K562 (cell line): ENCODE measurements around the gene BACE1-AS. TPM values are rescaled to one million over a fixed set of nuclear protein-coding genes. Genes with fewer than 3 reads are reported as not detected.

ENCODE experiments used
- ATAC-seq: fragments of 200-7000 bp; cut with Tn5 transposase; 3 replicates; pipeline ENCODE4 v1.9.1; 2020; ENCODE audit warnings: moderate library complexity
- BruUV-seq: library from RNA; stranded (reverse); fragments of 400-500 nt; replicated peaks from 2 replicates; lab custom pipeline; 2021; lab: Mats Ljungman, UMichigan
- CTCF ChIA-PET: fragments of 300-600 bp; formaldehyde crosslinking; extraction: SDS; loops from one replicate; lab custom pipeline; 2021; ENCODE audit warnings: low intra/inter-chr PET ratio; lab: Yijun Ruan, JAX
- POLR2A ChIA-PET: fragments of 300-600, 350-650 bp; sonication (Branson Sonifier 250); formaldehyde crosslinking; extraction: SDS; loops from one replicate; lab custom pipeline; 2021; ENCODE audit warnings: antibody characterized with exemption, inconsistent platforms; lab: Yijun Ruan, JAX
- DNase-seq, 4 experiments: peaks; one replicate each; pipeline versions ENCODE4 v3.0.0 to v3.0.0-alpha.2; 2011 to 2018; ENCODE audit warnings: low spot score in 3 of 4, mixed read lengths in 3 of 4; ENCODE audit errors: extremely low read depth in 1 of 4
- FAIRE-seq: peaks from 2 replicates; lab custom pipeline; 2011; peaks lifted over from hg19 to GRCh38; lab: Jason Lieb, UNC
- H2AFZ ChIP-seq: 2 replicates; pipeline ENCODE4 v1.6.0; 2011; ENCODE audit warnings: low read depth, low read length, control low read depth, inconsistent platforms
- H3K27ac ChIP-seq: fragments of 200-600 bp; 3 replicates; pipeline ENCODE4 v1.8.0; 2011; ENCODE audit warnings: low read depth, mild to moderate bottlenecking, control low read depth, inconsistent platforms, low read length, moderate library complexity, mixed read lengths; ENCODE audit errors: extremely low read depth
- H3K27me3 ChIP-seq, 2 experiments: fragments of 300-600 bp in 1 of 2; 2 replicates in 1 of 2; 3 replicates in 1 of 2; pipeline versions ENCODE4 v1.6.0 to v1.8.0; 2011; ENCODE audit warnings: inconsistent platforms in 2 of 2, low read length in 2 of 2, mild to moderate bottlenecking in 1 of 2, mixed read lengths in 1 of 2, moderate library complexity in 1 of 2; ENCODE audit not compliant: control insufficient read depth in 2 of 2, insufficient read depth in 2 of 2
- H3K36me3 ChIP-seq: fragments of 300-600 bp; 3 replicates; pipeline ENCODE4 v1.8.0; 2011; ENCODE audit warnings: mild to moderate bottlenecking, low read length, inconsistent platforms; ENCODE audit not compliant: control insufficient read depth, insufficient read depth
- H3K4me1 ChIP-seq, 2 experiments: fragments of 200-600 bp in 1 of 2; replicated peaks in 1 of 2; 2 replicates in 1 of 2; 3 replicates in 1 of 2; pipeline versions ENCODE4 v1.5.1 to v1.8.0; 2011; ENCODE audit warnings: inconsistent platforms in 2 of 2, low read length in 2 of 2, mild to moderate bottlenecking in 1 of 2, mixed read lengths in 1 of 2, moderate library complexity in 1 of 2; ENCODE audit not compliant: control insufficient read depth in 2 of 2, insufficient read depth in 2 of 2
- H3K4me2 ChIP-seq: 2 replicates; pipeline ENCODE4 v1.6.1; 2011; ENCODE audit warnings: low read length, control low read depth, inconsistent platforms, mixed read lengths; ENCODE audit not compliant: insufficient read depth
- H3K4me3 ChIP-seq: fragments of 200-600 bp; sonication (generic), shearing (Covaris generic); 2 replicates; pipeline ENCODE4 v1.5.1; 2016; ENCODE audit warnings: control low read depth, inconsistent platforms
- H3K79me2 ChIP-seq: fragments of 200-600 bp; 3 replicates; pipeline ENCODE4 v1.8.0; 2011; ENCODE audit warnings: low read length, inconsistent platforms; ENCODE audit not compliant: control insufficient read depth, insufficient read depth
- H3K9ac ChIP-seq, 2 experiments: 2 replicates each; pipeline versions ENCODE4 v1.6.0 to v1.6.1; 2011; ENCODE audit warnings: low read depth in 2 of 2, low read length in 2 of 2, control low read depth in 1 of 2, inconsistent platforms in 1 of 2, mild to moderate bottlenecking in 1 of 2, mixed read lengths in 1 of 2; ENCODE audit not compliant: insufficient read depth in 1 of 2
- H3K9me1 ChIP-seq: one replicate; pipeline ENCODE4 v1.6.0; 2011; ENCODE audit warnings: inconsistent platforms, mild to moderate bottlenecking, low read length, moderate library complexity; ENCODE audit not compliant: control insufficient read depth, insufficient read depth
- H3K9me3 ChIP-seq: replicated peaks from 2 replicates; pipeline ENCODE4 v1.5.1; 2011; ENCODE audit warnings: low read depth, low read length, inconsistent platforms; ENCODE audit not compliant: control insufficient read depth, insufficient read depth
- H4K20me1 ChIP-seq: replicated peaks from 2 replicates; pipeline ENCODE4 v1.6.1; 2011; ENCODE audit warnings: low read length, inconsistent platforms, mixed read lengths; ENCODE audit not compliant: control insufficient read depth, insufficient read depth
- ARID2 ChIP-seq: fragments of 450-650 bp; IDR thresholded peaks from 2 replicates; pipeline ENCODE4 v1.6.1; 2017; ENCODE audit warnings: antibody characterized with exemption, mild to moderate bottlenecking
- BHLHE40 ChIP-seq: IDR thresholded peaks from 2 replicates; pipeline ENCODE4 v1.6.1; 2011; ENCODE audit warnings: low read length, improper control_type of control experiment
- BRF1 ChIP-seq: IDR thresholded peaks from 3 replicates; pipeline ENCODE4 v1.6.1; 2011; ENCODE audit warnings: borderline replicate concordance, mild to moderate bottlenecking; ENCODE audit not compliant: insufficient read length; ENCODE audit errors: extremely low read depth
- DNMT1 ChIP-seq: fragments of 450-650 bp; IDR thresholded peaks from 2 replicates; pipeline ENCODE4 v1.6.1; 2016; ENCODE audit warnings: antibody characterized with exemption, mild to moderate bottlenecking
- LARP7 ChIP-seq: fragments of 450-650 bp; IDR thresholded peaks from 2 replicates; pipeline ENCODE4 v1.6.1; 2016
- MEF2D ChIP-seq: conservative IDR thresholded peaks from 2 replicates; pipeline ENCODE4 v1.6.1; 2016; ENCODE audit warnings: low read depth, missing genetic modification characterization, missing compliant biosample characterization
- NFE2L1 ChIP-seq: fragments of 450-650 bp; IDR thresholded peaks from 2 replicates; pipeline ENCODE4 v1.6.1; 2016; ENCODE audit warnings: missing genetic modification characterization, low read depth, mild to moderate bottlenecking, missing compliant biosample characterization, moderate library complexity, borderline replicate concordance
- RBM39 ChIP-seq: fragments of 200-400 bp; formaldehyde crosslinking; optimal IDR thresholded peaks from 2 replicates; pipeline ENCODE3; 2018; ENCODE audit warnings: low read depth, low read length
- ZC3H4 ChIP-seq: sonication (generic); formaldehyde crosslinking; IDR thresholded peaks from 2 replicates; pipeline ENCODE4 v1.9.0; 2021; ENCODE audit warnings: missing genetic modification reagents, borderline replicate concordance
- WGBS: fragments of 100-300 bp; shearing (Covaris generic); methylation state at CpG from one replicate; pipeline ENCODE4 v1.1.6; 2016; ENCODE audit warnings: low coverage, mixed read lengths; ENCODE audit not compliant: insufficient coverage; ENCODE audit errors: missing lambda C conversion rate; 5-methylcytosine and 5-hydroxymethylcytosine counted together
- in situ Hi-C: fragments of 300-500 bp; cut with MboI; formaldehyde crosslinking; loops from 4 replicates; pipeline ENCODE4 v1.15.0; 2018; ENCODE audit warnings: inconsistent platforms, mixed read lengths
- intact Hi-C: fragments of 100-400 bp; cut with micrococcal nuclease; formaldehyde crosslinking; loops from 2 replicates; pipeline ENCODE4 v1.14.2; 2022
- polyA plus RNA-seq, 8 experiments: library from polyadenylated mRNA; depleted of rRNA in 4 of 8; stranded (reverse) in 5 of 8; unstranded in 3 of 8; fragments of >200 nt; fragmentation: Nextera tagmentation in 2 of 8; fragmentation: Illumina TruSeq in 1 of 8; extraction: Ambion mirVana in 2 of 8; extraction: Trizol in 1 of 8; gene quantifications; 2 replicates each; pipeline versions ENCODE4 v1.2.1 to v1.2.3, GENCODE V29; 2011 to 2014; ENCODE audit warnings: inconsistent platforms in 1 of 8, missing spikeins in 1 of 8
- total RNA-seq, 7 experiments: library from RNA; depleted of rRNA in 6 of 7; stranded (reverse); fragments of >200 nt in 6 of 7; fragmentation: Illumina TruSeq in 2 of 7; extraction: Trizol in 2 of 7; gene quantifications; 2 replicates each; pipeline versions ENCODE4 v1.2.1 to v1.2.3, GENCODE V29; 2011 to 2021; ENCODE audit warnings: low replicate concordance in 1 of 7
- TF ChIP-seq, protein P1 (sequence below), 2 experiments: fragments of 450-650 bp; conservative IDR thresholded peaks; 2 replicates each; pipeline ENCODE4 v1.6.1; 2017; ENCODE audit warnings: mild to moderate bottlenecking in 2 of 2, moderate library complexity in 2 of 2
- TF ChIP-seq, protein P2 (sequence below): sonication (generic); formaldehyde crosslinking; IDR thresholded peaks from 2 replicates; pipeline ENCODE4 v1.8.1; 2023; ENCODE audit warnings: missing genetic modification reagents, mild to moderate bottlenecking, borderline replicate concordance

Gene BACE1-AS
- total and polyA plus RNA-seq, 9 of the 15 experiments (the other 6 are each of a cell fraction or from before 2014, with no cell fraction given): 2.2 to 8.2 (median 3.8) TPM

DNA sequence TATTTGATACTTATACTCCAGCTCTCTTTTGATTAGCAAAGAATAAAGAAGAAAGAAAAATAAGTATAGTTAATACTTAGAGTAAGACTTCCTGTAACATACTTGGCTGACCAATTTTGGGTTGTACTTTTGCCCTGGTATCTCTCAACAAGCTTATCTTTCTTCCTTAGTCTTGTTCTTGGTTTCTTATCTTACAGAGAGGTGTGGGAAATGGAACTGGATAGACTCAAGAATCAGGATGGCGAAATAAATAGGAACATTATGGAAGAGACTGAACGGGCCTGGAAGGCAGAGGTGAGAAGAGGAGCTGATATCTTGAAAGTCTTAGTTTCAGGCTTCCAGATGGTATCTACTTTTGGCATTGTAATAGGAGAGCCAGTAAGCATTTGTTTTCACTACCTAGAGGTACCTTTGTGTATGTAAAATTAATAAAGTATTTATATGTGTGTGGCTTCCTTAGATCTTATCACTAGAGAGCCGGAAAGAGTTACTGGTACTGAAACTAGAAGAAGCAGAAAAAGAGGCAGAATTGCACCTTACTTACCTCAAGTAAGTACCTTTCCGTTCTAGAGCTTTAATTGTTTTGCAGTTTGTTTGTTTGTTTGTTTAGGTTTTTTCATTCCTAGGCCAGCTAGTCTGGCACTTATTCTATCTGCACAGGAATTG lies 11.3 kb upstream of the BACE1-AS start:
- ChIA-PET POLR2A (interaction anchor here (0.6 kb wide), 1 partner anchor 563 kb away, joined by 4 read pairs; no protein-coding TSS in a partner anchor), CTCF (no interaction called here)
- FAIRE-seq (no peak), ATAC-seq (no peak), DNase-seq (no peak)
- Histone ChIP-seq H3K4me1 (peaks cover 0 to 5% of the 10 kb centered on the region in 2 experiments; a peak in 3 of 5 replicates), H3K27ac (no peak overlapping the region), H3K4me3 (no peak overlapping the region), H4K20me1 (no peaks in the 10 kb centered on the region), H3K9me1 (no peaks in the 10 kb centered on the region), H3K36me3 (peaks cover 39% of the 10 kb centered on the region), H3K9me3 (no peaks in the 10 kb centered on the region), H3K4me2 (no peak overlapping the region; the same call in 1 of the 2 replicates), H2AFZ (no peak overlapping the region), H3K79me2 (no peaks in the 10 kb centered on the region), H3K9ac (no peak overlapping the region), H3K27me3 (no peaks in the 10 kb centered on the region)
- TF ChIP-seq, protein P1, sequence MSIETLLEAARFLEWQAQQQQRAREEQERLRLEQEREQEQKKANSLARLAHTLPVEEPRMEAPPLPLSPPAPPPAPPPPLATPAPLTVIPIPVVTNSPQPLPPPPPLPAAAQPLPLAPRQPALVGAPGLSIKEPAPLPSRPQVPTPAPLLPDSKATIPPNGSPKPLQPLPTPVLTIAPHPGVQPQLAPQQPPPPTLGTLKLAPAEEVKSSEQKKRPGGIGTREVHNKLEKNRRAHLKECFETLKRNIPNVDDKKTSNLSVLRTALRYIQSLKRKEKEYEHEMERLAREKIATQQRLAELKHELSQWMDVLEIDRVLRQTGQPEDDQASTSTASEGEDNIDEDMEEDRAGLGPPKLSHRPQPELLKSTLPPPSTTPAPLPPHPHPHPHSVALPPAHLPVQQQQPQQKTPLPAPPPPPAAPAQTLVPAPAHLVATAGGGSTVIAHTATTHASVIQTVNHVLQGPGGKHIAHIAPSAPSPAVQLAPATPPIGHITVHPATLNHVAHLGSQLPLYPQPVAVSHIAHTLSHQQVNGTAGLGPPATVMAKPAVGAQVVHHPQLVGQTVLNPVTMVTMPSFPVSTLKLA (conservative IDR thresholded peaks at IDR 0.05): no peak
- TF ChIP-seq RBM39 (no peak), BRF1 (no peak), BHLHE40 (no peak), LARP7 (no peak), MEF2D (tag) (no peak), DNMT1 (no peak), ZC3H4 (CRISPR knock-in tag) (no peak), ARID2 (no peak), NFE2L1 (tag) (no peak)
- TF ChIP-seq, protein P2, sequence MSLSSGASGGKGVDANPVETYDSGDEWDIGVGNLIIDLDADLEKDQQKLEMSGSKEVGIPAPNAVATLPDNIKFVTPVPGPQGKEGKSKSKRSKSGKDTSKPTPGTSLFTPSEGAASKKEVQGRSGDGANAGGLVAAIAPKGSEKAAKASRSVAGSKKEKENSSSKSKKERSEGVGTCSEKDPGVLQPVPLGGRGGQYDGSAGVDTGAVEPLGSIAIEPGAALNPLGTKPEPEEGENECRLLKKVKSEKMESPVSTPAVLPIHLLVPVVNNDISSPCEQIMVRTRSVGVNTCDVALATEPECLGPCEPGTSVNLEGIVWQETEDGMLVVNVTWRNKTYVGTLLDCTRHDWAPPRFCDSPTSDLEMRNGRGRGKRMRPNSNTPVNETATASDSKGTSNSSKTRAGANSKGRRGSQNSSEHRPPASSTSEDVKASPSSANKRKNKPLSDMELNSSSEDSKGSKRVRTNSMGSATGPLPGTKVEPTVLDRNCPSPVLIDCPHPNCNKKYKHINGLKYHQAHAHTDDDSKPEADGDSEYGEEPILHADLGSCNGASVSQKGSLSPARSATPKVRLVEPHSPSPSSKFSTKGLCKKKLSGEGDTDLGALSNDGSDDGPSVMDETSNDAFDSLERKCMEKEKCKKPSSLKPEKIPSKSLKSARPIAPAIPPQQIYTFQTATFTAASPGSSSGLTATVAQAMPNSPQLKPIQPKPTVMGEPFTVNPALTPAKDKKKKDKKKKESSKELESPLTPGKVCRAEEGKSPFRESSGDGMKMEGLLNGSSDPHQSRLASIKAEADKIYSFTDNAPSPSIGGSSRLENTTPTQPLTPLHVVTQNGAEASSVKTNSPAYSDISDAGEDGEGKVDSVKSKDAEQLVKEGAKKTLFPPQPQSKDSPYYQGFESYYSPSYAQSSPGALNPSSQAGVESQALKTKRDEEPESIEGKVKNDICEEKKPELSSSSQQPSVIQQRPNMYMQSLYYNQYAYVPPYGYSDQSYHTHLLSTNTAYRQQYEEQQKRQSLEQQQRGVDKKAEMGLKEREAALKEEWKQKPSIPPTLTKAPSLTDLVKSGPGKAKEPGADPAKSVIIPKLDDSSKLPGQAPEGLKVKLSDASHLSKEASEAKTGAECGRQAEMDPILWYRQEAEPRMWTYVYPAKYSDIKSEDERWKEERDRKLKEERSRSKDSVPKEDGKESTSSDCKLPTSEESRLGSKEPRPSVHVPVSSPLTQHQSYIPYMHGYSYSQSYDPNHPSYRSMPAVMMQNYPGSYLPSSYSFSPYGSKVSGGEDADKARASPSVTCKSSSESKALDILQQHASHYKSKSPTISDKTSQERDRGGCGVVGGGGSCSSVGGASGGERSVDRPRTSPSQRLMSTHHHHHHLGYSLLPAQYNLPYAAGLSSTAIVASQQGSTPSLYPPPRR (CRISPR knock-in tag): no peak
- intact Hi-C loops (no loop called here), in situ Hi-C loops (no loop called here)
- no TSS peak for BruUV-seq
- 59% methylated on average over 4 of the region's 4 CpGs for WGBS
